GM18526 (cell line): ENCODE results near the gene TGFBR3.

Source experiments
- POLR2A ChIP-seq: IDR thresholded peaks from 3 replicates; pipeline ENCODE4 v1.6.1; 2011; ENCODE audit not compliant: insufficient read length; ENCODE audit errors: extremely low read depth

TGFBR3 gene

GRCh38 chr1:91771717-91772116, 114.2 kb downstream of the TGFBR3 start:
- no peak for TF ChIP-seq POLR2A

- TF ChIP-seq POLR2A, result no peak
Measured at GRCh38 chr1:91770667-91771268, 115.2 kb downstream of the TGFBR3 start.

- TF ChIP-seq POLR2A, result no peak
Measured at GRCh38 chr1:91769742-91770141, 116.2 kb downstream of the TGFBR3 start.

DNA sequence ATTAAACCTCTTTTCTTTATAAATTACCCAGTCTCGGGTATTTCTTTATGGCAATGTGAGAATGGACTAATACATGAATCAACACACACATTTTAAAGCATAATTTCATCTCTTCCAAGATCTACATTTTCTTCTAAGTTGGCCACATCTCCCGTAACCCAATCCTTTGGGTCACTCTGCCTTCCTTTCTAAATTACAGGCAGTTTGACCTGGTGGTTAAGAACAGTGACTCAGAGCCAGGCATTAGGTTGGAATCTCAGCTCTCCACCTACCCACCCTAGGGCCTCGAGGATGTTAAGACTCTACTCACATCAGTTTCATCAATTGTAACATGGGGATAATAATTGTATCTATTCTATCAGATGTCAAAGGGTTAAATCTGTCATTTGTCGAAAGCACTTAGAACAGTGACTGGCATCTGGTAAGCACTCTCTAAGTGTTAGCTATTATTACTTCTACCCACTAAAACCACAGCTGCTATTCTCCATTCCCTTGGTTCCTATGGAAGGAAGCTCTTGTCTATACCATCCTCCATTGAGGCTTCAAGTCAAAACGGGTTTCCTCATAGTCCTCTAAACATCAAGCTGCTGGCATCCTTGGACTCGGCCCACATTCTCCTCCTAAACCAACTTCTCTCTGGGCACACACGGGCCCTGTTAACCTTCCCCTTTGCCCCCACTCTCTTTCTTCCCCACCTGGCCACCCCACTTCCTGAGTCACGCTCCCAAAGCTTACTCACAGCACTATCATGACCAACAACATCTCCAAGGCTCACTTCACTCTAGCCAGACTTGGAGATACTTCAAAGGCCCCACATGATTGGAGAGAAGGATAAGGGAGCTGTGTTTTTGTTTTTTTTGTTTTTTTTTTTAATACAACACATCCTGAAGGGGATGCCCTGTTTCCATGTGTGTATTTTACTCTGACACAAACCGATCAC, 116.9 kb downstream of the TGFBR3 start:
- no peak for TF ChIP-seq POLR2A

DNA sequence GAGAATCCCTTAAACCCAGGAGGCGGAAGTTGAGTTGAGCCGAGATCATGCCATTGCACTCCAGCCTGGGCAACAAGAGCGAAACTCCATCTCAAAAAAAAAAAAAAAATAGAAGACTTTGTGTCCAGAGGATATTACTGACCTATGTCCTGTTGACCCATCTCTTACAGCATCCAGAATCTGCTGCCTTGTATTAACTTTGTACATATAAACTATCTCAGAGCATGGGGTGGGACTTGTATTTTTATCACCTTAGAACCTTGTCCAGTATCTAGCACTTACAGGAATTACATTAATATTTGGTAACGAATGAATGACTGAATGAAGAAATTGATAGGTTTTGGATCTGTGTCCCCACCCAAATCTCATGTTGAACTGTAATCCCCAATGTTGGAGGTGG, 117.8 kb downstream of the TGFBR3 start:
- no peak for TF ChIP-seq POLR2A

DNA sequence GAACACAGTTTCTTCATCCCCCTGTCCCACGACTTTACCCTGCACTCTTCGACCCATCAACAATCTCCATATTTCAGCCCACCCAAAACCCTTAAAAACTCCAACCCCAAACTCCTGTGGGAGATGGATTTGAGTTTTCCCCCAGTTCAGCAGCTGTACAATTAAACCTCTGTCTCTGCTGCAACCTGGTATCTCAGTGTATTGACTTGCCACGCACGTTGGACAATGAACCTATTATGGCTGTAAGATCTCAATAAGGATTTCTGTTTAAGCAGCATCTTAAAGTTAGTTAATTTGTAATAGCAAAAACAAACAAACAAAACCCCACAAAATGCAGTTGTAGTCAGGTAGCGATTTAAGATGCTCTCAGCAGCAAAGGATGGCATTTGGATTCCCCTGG, 119.1 kb downstream of the TGFBR3 start:
- TF ChIP-seq POLR2A, result no peak

- no peak for TF ChIP-seq POLR2A
Measured at GRCh38 chr1:91765880-91766443, 120.0 kb downstream of the TGFBR3 start.

DNA sequence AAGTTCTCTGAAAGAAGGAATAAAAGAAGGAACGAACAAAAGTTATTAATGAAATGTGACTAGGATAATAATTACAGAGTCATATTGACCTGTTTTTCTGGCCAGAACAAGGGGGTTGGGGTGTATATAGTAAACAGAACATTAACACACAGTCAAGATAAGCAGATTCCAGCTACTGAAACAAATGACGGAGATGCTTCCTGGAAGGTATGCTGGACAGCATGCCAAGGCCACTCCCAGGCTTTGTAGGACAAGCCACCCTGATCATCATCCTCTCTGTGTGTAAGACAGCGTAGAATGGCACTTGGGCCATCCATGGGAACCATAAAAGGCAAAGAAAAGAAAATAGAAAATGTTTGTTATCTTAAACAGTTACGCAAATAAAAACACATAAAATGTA, 120.7 kb downstream of the TGFBR3 start:
- TF ChIP-seq POLR2A, result no peak

GRCh38 chr1:91764471-91765115, 121.4 kb downstream of the TGFBR3 start:
- TF ChIP-seq POLR2A, result no peak

GRCh38 chr1:91763252-91763651, 122.7 kb downstream of the TGFBR3 start:
- TF ChIP-seq POLR2A, result no peak

DNA sequence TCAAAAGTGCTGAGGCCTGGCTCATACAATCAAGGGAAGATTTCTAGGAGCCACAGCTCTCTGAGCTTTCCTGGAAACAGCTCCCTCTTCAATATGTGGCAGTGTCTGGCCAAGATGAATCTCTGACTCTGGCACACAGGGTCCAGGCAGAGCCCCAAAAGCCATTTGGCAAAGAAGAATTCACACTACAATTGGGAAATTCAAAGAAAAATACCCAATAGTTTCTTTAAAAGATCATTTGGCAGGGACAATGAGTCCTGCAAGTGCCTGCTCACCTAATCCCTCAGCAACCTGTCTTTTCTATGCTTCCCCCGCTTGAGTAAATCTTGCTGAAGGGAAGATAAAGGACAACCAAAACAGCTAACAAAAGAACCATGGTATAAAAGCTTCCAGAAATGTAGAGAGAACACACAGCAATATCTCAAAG, 124.6 kb downstream of the TGFBR3 start:
- no peak for TF ChIP-seq POLR2A

DNA sequence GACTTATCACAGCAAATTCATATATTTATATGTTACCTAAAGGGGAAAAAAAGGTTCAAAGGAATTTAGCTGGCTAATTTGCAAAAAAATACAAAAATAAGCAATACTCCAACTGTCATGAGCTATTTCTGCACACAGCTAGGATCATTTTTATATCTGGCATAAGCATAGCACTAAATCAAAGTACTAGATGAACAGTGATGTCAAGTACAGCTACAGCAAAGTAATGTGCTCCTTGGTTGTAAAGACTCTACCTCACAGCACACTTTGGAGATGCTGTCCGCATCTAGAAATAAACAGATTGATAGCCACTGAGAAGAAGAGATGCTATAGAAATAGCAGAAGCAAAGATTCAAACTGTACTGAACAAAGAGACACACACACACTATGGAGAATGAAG, 125.4 kb downstream of the TGFBR3 start:
- no peak for TF ChIP-seq POLR2A

DNA sequence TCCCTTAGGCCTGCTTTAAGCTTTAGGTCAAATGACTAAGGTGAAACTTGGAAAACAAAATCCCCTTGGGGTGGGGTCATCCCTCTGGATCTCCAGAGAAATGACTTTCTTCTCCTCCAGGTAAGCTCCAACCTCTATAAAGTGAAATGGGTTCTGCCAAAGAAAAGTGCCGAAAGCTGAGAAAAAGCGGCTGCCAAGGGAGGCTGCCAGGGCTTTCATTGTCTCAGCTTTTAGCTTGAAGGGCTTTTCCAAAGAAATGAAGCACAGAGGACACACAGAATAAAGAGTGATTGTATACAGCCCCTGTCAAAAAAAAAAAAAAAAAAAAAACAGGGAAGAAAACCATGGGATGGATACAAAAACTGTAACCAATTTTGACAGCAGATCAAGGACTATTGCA, 126.9 kb downstream of the TGFBR3 start:
- TF ChIP-seq POLR2A, result no peak

- TF ChIP-seq POLR2A, result no peak
Measured at GRCh38 chr1:91757763-91758460, 128.0 kb downstream of the TGFBR3 start.

DNA sequence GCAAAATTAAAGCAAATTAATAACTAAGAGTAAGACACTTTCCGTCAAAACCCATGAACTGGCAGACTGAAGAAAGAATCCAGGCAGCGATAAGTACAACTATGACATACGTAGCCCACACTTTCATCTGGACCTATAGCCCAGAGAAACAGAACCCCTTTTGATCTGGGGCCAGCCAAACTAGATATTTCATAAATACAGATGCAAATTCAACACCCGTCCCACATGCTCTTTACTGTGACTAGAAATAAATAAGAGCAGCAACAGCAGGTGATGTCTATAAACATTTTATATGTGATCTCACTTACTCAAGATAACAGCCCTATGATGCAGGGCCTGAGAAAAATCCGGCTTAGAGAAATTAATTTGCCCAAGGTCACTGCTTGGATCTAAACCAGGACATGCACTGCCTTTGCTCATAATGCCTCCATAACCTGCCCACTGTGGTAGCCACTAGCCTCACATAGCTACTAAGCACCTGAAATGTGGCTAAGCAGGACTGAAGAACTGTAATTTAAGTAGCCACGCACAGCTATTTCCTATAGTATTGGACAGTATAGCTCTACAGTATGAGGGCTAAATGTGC, 130.2 kb downstream of the TGFBR3 start:
- TF ChIP-seq POLR2A, result no peak
